ENCODE measurements around the gene PDZD7. TPM values are rescaled to one million over a fixed set of nuclear protein-coding genes. Genes with fewer than 3 reads are reported as not detected.
A peak's percentile ranks its signal among the peaks of the same experiment; 100 is the strongest.

Gene PDZD7
- total RNA-seq, 1 donor from 2014 or later, result 0.22 TPM

- ATAC-seq, result no peak
- intact Hi-C loops (cut with DNase I), result no loop called here
- no peak for DNase-seq (ENCODE audit: missing footprints)
Measured at GRCh38 chr10:101063050-101063525, 32.2 kb upstream of the PDZD7 start.

GRCh38 chr10:101062232-101063049 lies 31.5 kb upstream of the PDZD7 start:
- ATAC-seq (no peak), DNase-seq (ENCODE audit: missing footprints) (peak; percentile 81)
- intact Hi-C loops (cut with DNase I), result no loop called here

- intact Hi-C loops (cut with DNase I), result no loop called here
- DNase-seq (ENCODE audit: missing footprints) (peak; percentile 85), ATAC-seq (peak; percentile 59)
Measured at GRCh38 chr10:101061624-101062231, 30.8 kb upstream of the PDZD7 start, which contains the start of gene KAZALD1. KAZALD1 (plus strand) TSS chr10:101061989; CDS start chr10:101062593, 604 bp downstream.

GRCh38 chr10:101060951-101061623 lies 30.2 kb upstream of the PDZD7 start:
- intact Hi-C loops (cut with DNase I), result no loop called here
- ATAC-seq (peak; percentile 93), DNase-seq (ENCODE audit: missing footprints) (peak; percentile 97)

GRCh38 chr10:101060036-101060950 lies 29.4 kb upstream of the PDZD7 start:
- intact Hi-C loops (cut with DNase I), result no loop called here
- peak; percentile 95 for DNase-seq (ENCODE audit: missing footprints)
- peak; percentile 72 for ATAC-seq

- DNase-seq (ENCODE audit: missing footprints) (no peak), ATAC-seq (no peak)
- intact Hi-C loops (cut with DNase I), result no loop called here
Measured at GRCh38 chr10:101056365-101057151, 25.6 kb upstream of the PDZD7 start.

- intact Hi-C loops (cut with DNase I), result no loop called here
- DNase-seq (ENCODE audit: missing footprints), result no peak
Measured at GRCh38 chr10:101055411-101055810, 24.5 kb upstream of the PDZD7 start.

GRCh38 chr10:101054876-101055275 lies 23.9 kb upstream of the PDZD7 start:
- intact Hi-C loops (cut with DNase I), result no loop called here
- DNase-seq (ENCODE audit: missing footprints) (no peak), ATAC-seq (no peak)

More at GRCh38 chr10:101055411-101055810, 24.5 kb upstream of the PDZD7 start:
- ATAC-seq, result no peak

GRCh38 chr10:101054351-101054750 lies 23.4 kb upstream of the PDZD7 start:
- intact Hi-C loops (cut with DNase I), result no loop called here
- no peak for ATAC-seq

GRCh38 chr10:101053516-101053915 lies 22.6 kb upstream of the PDZD7 start:
- intact Hi-C loops (cut with DNase I), result no loop called here
- no peak for ATAC-seq

More at GRCh38 chr10:101054351-101054750, 23.4 kb upstream of the PDZD7 start:
- no peak for DNase-seq (ENCODE audit: missing footprints)

GRCh38 chr10:101052285-101052684 lies 21.4 kb upstream of the PDZD7 start:
- ATAC-seq (no peak), DNase-seq (ENCODE audit: missing footprints) (no peak)
- intact Hi-C loops (cut with DNase I), result no loop called here

More at GRCh38 chr10:101053516-101053915, 22.6 kb upstream of the PDZD7 start:
- DNase-seq (ENCODE audit: missing footprints), result no peak

- peak; percentile 31 for ATAC-seq
- DNase-seq (ENCODE audit: missing footprints), result peak; percentile 87
- intact Hi-C loops (cut with DNase I), result no loop called here
Measured at GRCh38 chr10:101050208-101051069, 19.5 kb upstream of the PDZD7 start.

- intact Hi-C loops (cut with DNase I), result no loop called here
- no peak for DNase-seq (ENCODE audit: missing footprints)
- no peak for ATAC-seq
Measured at GRCh38 chr10:101047961-101048892, 17.3 kb upstream of the PDZD7 start.

- intact Hi-C loops (cut with DNase I), result no loop called here
- DNase-seq (ENCODE audit: missing footprints) (no peak), ATAC-seq (no peak)
Measured at GRCh38 chr10:101047268-101047667, 16.3 kb upstream of the PDZD7 start.

GRCh38 chr10:101046332-101047238 lies 15.7 kb upstream of the PDZD7 start:
- DNase-seq (ENCODE audit: missing footprints), result no peak
- ATAC-seq, result no peak
- intact Hi-C loops (cut with DNase I), result no loop called here

Measured in Right ventricle myocardium inferior (tissue), 1 donor.